MM.1S (cell line): Measurements from ENCODE around the gene HS1BP3.

Experiments used
- DNase-seq: peaks from one replicate; pipeline ENCODE4 v3.0.0-alpha.2; 2015
- H2AFZ ChIP-seq: fragments of 300-600 bp; sonication (generic); 2 replicates; pipeline ENCODE4 v1.6.0; 2016; ENCODE audit warnings: antibody characterized with exemption, low read length
- H3F3A ChIP-seq: fragments of 300-600 bp; sonication (generic); 2 replicates; pipeline ENCODE4 v1.6.1; 2016; ENCODE audit warnings: mild to moderate bottlenecking, antibody characterized with exemption, low read length, moderate library complexity, mixed read lengths; ENCODE audit not compliant: insufficient read depth
- H3K27ac ChIP-seq: fragments of 300-600 bp; sonication (generic); 2 replicates; pipeline ENCODE4 v1.5.1; 2016; ENCODE audit warnings: mild to moderate bottlenecking, low read length
- H3K27me3 ChIP-seq: fragments of 300-600 bp; sonication (generic); replicated peaks from 2 replicates; pipeline ENCODE4 v1.6.0; 2016; ENCODE audit warnings: low read length; ENCODE audit not compliant: insufficient read depth
- H3K36me3 ChIP-seq: fragments of 300-600 bp; sonication (generic); replicated peaks from 2 replicates; pipeline ENCODE4 v1.6.1; 2016; ENCODE audit warnings: mild to moderate bottlenecking, low read length, mixed read lengths; ENCODE audit not compliant: insufficient read depth
- H3K4me1 ChIP-seq: fragments of 300-600 bp; sonication (generic); 2 replicates; pipeline ENCODE4 v1.6.1; 2016; ENCODE audit warnings: low read length, mixed read lengths
- H3K4me2 ChIP-seq: fragments of 300-600 bp; sonication (generic); 2 replicates; pipeline ENCODE4 v1.6.0; 2016; ENCODE audit warnings: low read depth, low read length
- H3K4me3 ChIP-seq: fragments of 300-600 bp; sonication (generic); 2 replicates; pipeline ENCODE4 v1.5.1; 2016; ENCODE audit warnings: low read length, mixed read lengths
- H3K79me2 ChIP-seq: fragments of 300-600 bp; sonication (generic); 2 replicates; pipeline ENCODE4 v1.6.1; 2016; ENCODE audit warnings: mixed run types, low read length, mixed read lengths
- H3K9ac ChIP-seq: fragments of 300-600 bp; sonication (generic); 2 replicates; pipeline ENCODE4 v1.6.1; 2016; ENCODE audit warnings: low read length, mixed read lengths
- H3K9me2 ChIP-seq: fragments of 300-600 bp; sonication (generic); replicated peaks from 2 replicates; pipeline ENCODE4 v1.6.1; 2016; ENCODE audit warnings: mild to moderate bottlenecking, low read length, mixed read lengths; ENCODE audit not compliant: insufficient read depth
- H3K9me3 ChIP-seq: fragments of 300-600 bp; sonication (generic); replicated peaks from 2 replicates; pipeline ENCODE4 v1.6.1; 2016; ENCODE audit warnings: mild to moderate bottlenecking, low read length, mixed read lengths; ENCODE audit not compliant: insufficient read depth
- H4K20me1 ChIP-seq: fragments of 300-600 bp; sonication (generic); 2 replicates; pipeline ENCODE4 v1.6.1; 2016; ENCODE audit warnings: mild to moderate bottlenecking, low read length, moderate library complexity, mixed read lengths; ENCODE audit not compliant: insufficient read depth
- EZH2 ChIP-seq: fragments of 300-600 bp; sonication (generic); optimal IDR thresholded peaks from 2 replicates; pipeline ENCODE3; 2017; ENCODE audit warnings: low read depth, mild to moderate bottlenecking, antibody characterized with exemption, low read length, mixed read lengths
- EZH2phosphoT487 ChIP-seq: fragments of 300-600 bp; sonication (generic); IDR thresholded peaks from 2 replicates; pipeline ENCODE4 v1.6.1; 2018; ENCODE audit warnings: antibody characterized with exemption, low read length
- TF ChIP-seq, protein P1 (sequence below): fragments of 300-600 bp; sonication (generic); IDR thresholded peaks from 2 replicates; pipeline ENCODE4 v1.5.1; 2016; ENCODE audit warnings: antibody characterized with exemption, low read length, mixed read lengths

HS1BP3 gene

DNA sequence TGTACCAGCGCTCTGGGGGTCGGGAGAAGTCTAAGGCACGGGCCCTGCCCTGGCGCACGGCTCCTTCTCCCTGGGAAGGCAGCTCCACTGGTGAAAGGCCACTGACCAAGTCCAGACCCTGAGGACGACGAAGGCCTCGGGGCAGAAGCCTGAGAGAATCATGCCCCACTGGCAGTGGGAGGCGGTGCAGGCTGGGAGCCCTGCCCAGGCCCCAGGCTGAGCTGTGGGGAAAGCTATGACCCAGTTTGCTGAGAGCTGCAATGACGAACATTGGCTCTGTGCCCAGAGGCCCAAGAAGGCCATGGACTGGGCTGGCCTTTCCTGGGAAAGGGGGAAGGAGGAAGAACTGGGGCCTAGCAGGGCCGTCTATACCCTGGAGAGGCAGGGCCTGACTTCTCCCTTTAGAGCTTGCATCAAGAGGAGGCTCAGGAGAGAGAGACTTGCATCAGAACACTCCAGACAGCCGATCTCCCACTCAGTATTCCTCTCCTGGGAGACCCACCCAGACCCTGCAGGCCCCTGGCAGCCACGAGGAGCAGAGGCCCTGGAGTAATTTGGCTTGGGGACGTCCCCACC lies 32.9 kb downstream of the HS1BP3 start:
- TF ChIP-seq, protein P1, sequence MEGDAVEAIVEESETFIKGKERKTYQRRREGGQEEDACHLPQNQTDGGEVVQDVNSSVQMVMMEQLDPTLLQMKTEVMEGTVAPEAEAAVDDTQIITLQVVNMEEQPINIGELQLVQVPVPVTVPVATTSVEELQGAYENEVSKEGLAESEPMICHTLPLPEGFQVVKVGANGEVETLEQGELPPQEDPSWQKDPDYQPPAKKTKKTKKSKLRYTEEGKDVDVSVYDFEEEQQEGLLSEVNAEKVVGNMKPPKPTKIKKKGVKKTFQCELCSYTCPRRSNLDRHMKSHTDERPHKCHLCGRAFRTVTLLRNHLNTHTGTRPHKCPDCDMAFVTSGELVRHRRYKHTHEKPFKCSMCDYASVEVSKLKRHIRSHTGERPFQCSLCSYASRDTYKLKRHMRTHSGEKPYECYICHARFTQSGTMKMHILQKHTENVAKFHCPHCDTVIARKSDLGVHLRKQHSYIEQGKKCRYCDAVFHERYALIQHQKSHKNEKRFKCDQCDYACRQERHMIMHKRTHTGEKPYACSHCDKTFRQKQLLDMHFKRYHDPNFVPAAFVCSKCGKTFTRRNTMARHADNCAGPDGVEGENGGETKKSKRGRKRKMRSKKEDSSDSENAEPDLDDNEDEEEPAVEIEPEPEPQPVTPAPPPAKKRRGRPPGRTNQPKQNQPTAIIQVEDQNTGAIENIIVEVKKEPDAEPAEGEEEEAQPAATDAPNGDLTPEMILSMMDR = no peak
- TF ChIP-seq EZH2phosphoT487 (no peak), EZH2 (no peak)
- H3K4me1 ChIP-seq = peaks cover 15% of the 10 kb centered on the region
- H3K27me3 ChIP-seq = no peaks in the 10 kb centered on the region
- no peaks in the 10 kb centered on the region for H3K9me2 ChIP-seq
- H3K36me3 ChIP-seq = no peaks in the 10 kb centered on the region
- H3K4me2 ChIP-seq = no peak overlapping the region
- H4K20me1 ChIP-seq = no peaks in the 10 kb centered on the region
- DNase-seq = no peak
- no peak overlapping the region for H2AFZ ChIP-seq
- no peaks in the 10 kb centered on the region for H3K9me3 ChIP-seq
- no peak overlapping the region for H3K27ac ChIP-seq
- H3K79me2 ChIP-seq = no peaks in the 10 kb centered on the region
- no peak overlapping the region for H3K9ac ChIP-seq
- peaks cover 10% of the 10 kb centered on the region; the same call in 1 of the 2 replicates for H3F3A ChIP-seq
- no peak overlapping the region for H3K4me3 ChIP-seq

DNA sequence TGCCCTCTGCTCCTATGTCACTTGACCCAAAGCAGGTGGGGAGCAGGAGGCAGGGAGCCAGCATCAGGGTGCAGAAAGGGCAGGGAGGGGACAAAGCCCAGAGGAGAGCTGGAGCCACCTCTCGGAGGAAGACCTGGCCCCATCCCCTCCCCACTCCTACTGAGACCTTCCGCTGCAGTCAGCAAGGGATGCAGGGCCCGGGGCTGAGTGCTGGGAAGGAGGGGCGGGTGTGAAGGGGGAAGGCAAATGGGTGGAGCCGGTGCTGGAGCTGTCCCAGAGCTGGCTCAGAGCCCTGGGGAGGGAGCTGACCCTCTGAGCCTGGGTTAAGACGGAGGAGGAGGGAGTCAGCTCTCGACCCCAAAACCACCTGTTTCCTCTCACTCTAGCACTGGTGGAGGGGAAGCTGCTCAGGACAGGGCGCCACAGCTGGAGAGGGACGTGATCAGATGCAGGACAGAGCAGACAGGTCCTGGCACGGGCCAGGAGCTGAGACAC lies 33.8 kb downstream of the HS1BP3 start:
- H3K4me2 ChIP-seq = no peak overlapping the region
- DNase-seq = no peak
- H3K27me3 ChIP-seq = no peaks in the 10 kb centered on the region
- H2AFZ ChIP-seq = no peak overlapping the region
- H3K9me3 ChIP-seq = no peaks in the 10 kb centered on the region
- H3K27ac ChIP-seq = no peak overlapping the region
- no peak overlapping the region for H3K9ac ChIP-seq
- peaks cover 10% of the 10 kb centered on the region; the same call in 1 of the 2 replicates for H3F3A ChIP-seq
- no peak overlapping the region for H3K4me3 ChIP-seq
- H3K36me3 ChIP-seq = no peaks in the 10 kb centered on the region
- no peaks in the 10 kb centered on the region for H4K20me1 ChIP-seq
- H3K79me2 ChIP-seq = no peaks in the 10 kb centered on the region
- peaks cover 15% of the 10 kb centered on the region for H3K4me1 ChIP-seq
- TF ChIP-seq EZH2 = no peak
- TF ChIP-seq EZH2phosphoT487 = no peak
- TF ChIP-seq, protein P1 = no peak
- H3K9me2 ChIP-seq = no peaks in the 10 kb centered on the region

- H3K9me3 ChIP-seq = no peaks in the 10 kb centered on the region
- H4K20me1 ChIP-seq = no peaks in the 10 kb centered on the region
- no peak overlapping the region for H3K9ac ChIP-seq
- no peak for TF ChIP-seq EZH2
- TF ChIP-seq, protein P1 = no peak
- TF ChIP-seq EZH2phosphoT487 = no peak
- peaks cover 10% of the 10 kb centered on the region; the same call in 1 of the 2 replicates for H3F3A ChIP-seq
- DNase-seq = no peak
- peaks cover 15% of the 10 kb centered on the region for H3K4me1 ChIP-seq
- no peaks in the 10 kb centered on the region for H3K9me2 ChIP-seq
- H3K79me2 ChIP-seq = no peaks in the 10 kb centered on the region
- H3K4me2 ChIP-seq = no peak overlapping the region
- no peaks in the 10 kb centered on the region for H3K36me3 ChIP-seq
- H3K27me3 ChIP-seq = no peaks in the 10 kb centered on the region
- no peak overlapping the region for H2AFZ ChIP-seq
- H3K4me3 ChIP-seq = no peak overlapping the region
- no peak overlapping the region for H3K27ac ChIP-seq
These were observed 34.5 kb downstream of the HS1BP3 start for GRCh38 chr2:20616341-20616871.
